ENCODE results near the gene PRR11.

DNA sequence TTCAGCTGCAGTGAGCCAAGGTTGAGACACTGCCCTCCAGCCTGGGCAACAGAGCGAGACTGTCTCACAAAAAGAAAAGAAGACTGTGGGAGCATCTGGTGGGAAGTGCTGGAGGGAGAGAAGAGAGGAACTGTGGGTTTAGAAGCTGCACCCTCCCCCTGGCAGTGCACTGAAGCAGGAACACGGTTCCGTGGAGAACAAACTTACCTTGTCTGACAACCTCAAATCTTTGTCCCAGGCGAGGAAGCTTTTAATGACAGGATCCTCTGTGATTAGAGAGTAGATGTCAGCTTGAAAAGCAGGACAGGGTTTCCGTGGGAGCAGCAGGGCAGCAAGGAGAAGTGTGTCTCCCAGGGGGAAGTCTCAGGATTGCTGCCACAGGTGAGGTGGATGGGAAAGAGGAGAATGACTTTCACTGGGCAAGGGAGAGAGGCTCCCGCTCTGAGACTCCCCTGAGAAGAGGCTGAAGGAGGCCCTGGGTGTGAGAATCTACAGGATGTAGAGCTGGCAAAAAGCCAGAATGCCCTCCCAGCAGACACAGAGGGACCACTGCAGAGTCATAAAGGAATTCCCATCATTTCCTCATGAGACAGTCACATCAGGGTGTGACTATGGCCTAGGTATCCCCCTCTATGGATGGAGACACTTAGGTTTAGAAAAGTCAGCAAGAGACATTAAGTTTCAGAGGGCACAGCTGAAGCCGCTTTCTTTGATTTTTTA lies 22.9 kb downstream of the PRR11 start:
- TF ChIP-seq POLR2AphosphoS5 (IDR thresholded peaks at IDR 0.05; ENCODE audit: borderline replicate concordance, low read depth, low read length): no peak
- TF ChIP-seq EZH2 (IDR thresholded peaks at IDR 0.05): no peak
- TF ChIP-seq FOXP2 (optimal IDR thresholded peaks at IDR 0.05; ENCODE audit: control extremely low read depth, extremely low read length, insufficient read depth): no peak
